Stimulated activated CD4-positive, alpha-beta T cell treated with anti-CD3 and anti-CD28 coated beads, Interleukin-12 subunit alpha, Interleukin-12 subunit beta, amount 100 ng/mL, for 4 hours (primary cell): ENCODE results near the gene UBA3.
A peak's percentile ranks its signal among the peaks of the same experiment; 100 is the strongest.

Source experiments
- DNase-seq: peaks from one replicate; pipeline ENCODE4 v3.0.0-alpha.2; 2020

Gene UBA3

GRCh38 chr3:69097407-69098086, 17.4 kb upstream of the UBA3 start:
- DNase-seq, result no peak

- no peak for DNase-seq
Observed at GRCh38 chr3:69096299-69096698, 16.1 kb upstream of the UBA3 start.

- no peak for DNase-seq
Observed at GRCh38 chr3:69095636-69096035, 15.5 kb upstream of the UBA3 start.

- DNase-seq, result no peak
Observed at GRCh38 chr3:69094467-69095205, 14.5 kb upstream of the UBA3 start.

- no peak for DNase-seq
Observed at GRCh38 chr3:69092030-69092516, 11.9 kb upstream of the UBA3 start.

- no peak for DNase-seq
Observed at GRCh38 chr3:69091389-69092029, 11.3 kb upstream of the UBA3 start.

GRCh38 chr3:69090021-69090420, 9.9 kb upstream of the UBA3 start:
- DNase-seq, result no peak

GRCh38 chr3:69088063-69088462, 7.9 kb upstream of the UBA3 start:
- no peak for DNase-seq

- no peak for DNase-seq
Observed at GRCh38 chr3:69087030-69087791, 7.0 kb upstream of the UBA3 start.

- DNase-seq, result peak; percentile 74
Observed at GRCh38 chr3:69085833-69086722, 5.9 kb upstream of the UBA3 start.

GRCh38 chr3:69085168-69085832, 5.1 kb upstream of the UBA3 start:
- no peak for DNase-seq

- DNase-seq, result peak; percentile 83
Observed at GRCh38 chr3:69084326-69085167, 4.4 kb upstream of the UBA3 start, which contains the start of gene ARL6IP5. ARL6IP5 (plus strand) TSS chr3:69084937; CDS start chr3:69085048, 111 bp downstream.

GRCh38 chr3:69082805-69083204, 2.6 kb upstream of the UBA3 start:
- DNase-seq, result peak; percentile 54

- DNase-seq, result no peak
Observed at GRCh38 chr3:69082361-69082760, 2.2 kb upstream of the UBA3 start.

- no peak for DNase-seq
Observed at GRCh38 chr3:69081583-69082262, 1.6 kb upstream of the UBA3 start.

GRCh38 chr3:69079269-69080159, 651 bp downstream of the UBA3 start:
- no peak for DNase-seq

- DNase-seq, result no peak
Observed at GRCh38 chr3:69072928-69073327, 7.2 kb downstream of the UBA3 start.

GRCh38 chr3:69066121-69066520, 14.0 kb downstream of the UBA3 start:
- DNase-seq, result no peak
